ENCODE measurements around the gene PSAPL1.

DNA sequence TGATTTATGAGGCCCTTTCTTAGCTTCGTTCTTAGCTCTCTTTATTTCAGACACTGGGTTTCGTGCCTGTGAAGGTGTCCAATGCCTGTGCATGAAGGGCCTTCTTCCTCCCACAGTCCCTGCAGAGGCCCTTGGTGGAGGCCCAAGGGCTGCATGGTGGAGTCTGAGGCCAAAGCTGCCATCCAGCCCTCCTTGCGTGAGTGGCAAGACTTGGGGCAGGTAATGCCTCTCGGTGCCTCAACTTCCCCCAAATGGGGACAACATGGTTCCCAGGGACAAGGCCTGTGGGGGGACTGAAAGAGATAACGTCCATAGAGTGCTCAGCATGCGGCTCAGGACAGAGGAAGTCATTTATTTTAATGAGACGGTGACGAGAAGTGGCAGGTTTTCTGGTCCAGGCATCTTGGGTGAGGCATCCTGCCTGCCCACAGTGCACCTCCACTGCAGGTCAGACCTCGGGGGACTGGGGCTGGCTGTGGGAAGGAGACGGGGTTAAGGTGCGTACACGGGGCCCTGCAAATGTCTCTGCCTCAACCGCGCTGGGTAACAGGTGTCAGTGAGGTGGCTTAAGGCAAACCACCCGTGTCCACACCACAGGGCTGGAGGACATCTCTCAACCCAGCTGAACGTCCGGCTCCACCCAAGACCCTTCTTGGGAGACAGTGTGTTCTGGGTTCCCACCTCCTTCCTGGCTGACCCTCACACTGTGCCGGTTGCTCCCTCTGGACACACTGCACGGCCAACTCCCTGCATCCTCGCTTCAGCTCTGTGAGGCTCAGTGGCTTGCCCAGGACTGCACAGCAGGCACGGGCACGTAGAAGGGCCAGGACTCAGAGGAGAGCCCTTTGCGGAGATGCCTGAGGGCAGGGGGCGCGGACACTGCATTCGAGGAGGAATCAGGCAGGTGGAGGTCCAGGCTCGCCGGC lies 50.5 kb downstream of the PSAPL1 start:
- TF ChIP-seq, protein P1, sequence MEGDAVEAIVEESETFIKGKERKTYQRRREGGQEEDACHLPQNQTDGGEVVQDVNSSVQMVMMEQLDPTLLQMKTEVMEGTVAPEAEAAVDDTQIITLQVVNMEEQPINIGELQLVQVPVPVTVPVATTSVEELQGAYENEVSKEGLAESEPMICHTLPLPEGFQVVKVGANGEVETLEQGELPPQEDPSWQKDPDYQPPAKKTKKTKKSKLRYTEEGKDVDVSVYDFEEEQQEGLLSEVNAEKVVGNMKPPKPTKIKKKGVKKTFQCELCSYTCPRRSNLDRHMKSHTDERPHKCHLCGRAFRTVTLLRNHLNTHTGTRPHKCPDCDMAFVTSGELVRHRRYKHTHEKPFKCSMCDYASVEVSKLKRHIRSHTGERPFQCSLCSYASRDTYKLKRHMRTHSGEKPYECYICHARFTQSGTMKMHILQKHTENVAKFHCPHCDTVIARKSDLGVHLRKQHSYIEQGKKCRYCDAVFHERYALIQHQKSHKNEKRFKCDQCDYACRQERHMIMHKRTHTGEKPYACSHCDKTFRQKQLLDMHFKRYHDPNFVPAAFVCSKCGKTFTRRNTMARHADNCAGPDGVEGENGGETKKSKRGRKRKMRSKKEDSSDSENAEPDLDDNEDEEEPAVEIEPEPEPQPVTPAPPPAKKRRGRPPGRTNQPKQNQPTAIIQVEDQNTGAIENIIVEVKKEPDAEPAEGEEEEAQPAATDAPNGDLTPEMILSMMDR (IDR thresholded peaks at IDR 0.05): no peak
- TF ChIP-seq EP300 (IDR thresholded peaks at IDR 0.05; ENCODE audit: low read depth) (no peak), POLR2A (IDR thresholded peaks at IDR 0.05) (no peak), POLR2AphosphoS5 (IDR thresholded peaks at IDR 0.05) (no peak)
